Prostate gland (tissue), 2 donors: ENCODE results near the gene ESR1. TPM values are rescaled to one million over a fixed set of nuclear protein-coding genes. Genes with fewer than 3 reads are reported as not detected.

Source experiments
- DNase-seq: peaks from one replicate; pipeline ENCODE4 v3.0.0-alpha.2; 2019; ENCODE audit warnings: low spot score
- H3K27ac ChIP-seq, 2 donors: fragments of 200-600 bp; sonication (generic); 2 replicates each; pipeline ENCODE4 v1.5.1; 2017 to 2019
- H3K27me3 ChIP-seq: fragments of 200-600 bp; sonication (generic); replicated peaks from 2 replicates; pipeline ENCODE4 v1.5.1; 2019; ENCODE audit not compliant: insufficient read depth
- H3K36me3 ChIP-seq, 2 donors: fragments of 200-600 bp; sonication (generic); 1 replicate in 1 of 2; 2 replicates in 1 of 2; pipeline versions ENCODE4 v1.5.1 to v1.8.1; 2017 to 2019
- H3K4me1 ChIP-seq: fragments of 200-600 bp; sonication (generic); replicated peaks from 2 replicates; pipeline ENCODE4 v1.5.1; 2019
- H3K4me3 ChIP-seq, 2 donors: fragments of 200-600 bp; sonication (generic); 2 replicates each; pipeline ENCODE4 v1.5.1; 2017 to 2019
- H3K9me3 ChIP-seq: fragments of 200-600 bp; sonication (generic); 2 replicates; pipeline ENCODE4 v1.5.1; 2017
- POLR2A ChIP-seq: fragments of 450-650 bp; IDR thresholded peaks from one replicate; pipeline ENCODE4 v1.6.1; 2016; ENCODE audit warnings: antibody characterized with exemption, mild to moderate bottlenecking
- POLR2AphosphoS5 ChIP-seq: sonication (generic); formaldehyde crosslinking; IDR thresholded peaks from one replicate; pipeline ENCODE4 v1.6.1; 2017; ENCODE audit warnings: antibody characterized with exemption
- WGBS: methylation state at CpG from one replicate; pipeline ENCODE4 v1.1.5; 2018; 5-methylcytosine and 5-hydroxymethylcytosine counted together
- intact Hi-C: fragments of 100-400 bp; cut with DNase I; formaldehyde crosslinking; loops from one replicate; pipeline ENCODE4 v1.14.2; 2022
- total RNA-seq, 2 donors: library from RNA; depleted of rRNA; stranded (reverse); fragments of >200 nt; gene quantifications; one replicate each; pipeline ENCODE4 v1.1.0, GENCODE V29; 2016
- TF ChIP-seq, protein P1 (sequence below), 4 experiments: fragments of 200-600 bp in 2 of 4; fragments of 450-650 bp in 2 of 4; sonication (generic) in 2 of 4; IDR thresholded peaks; 1 replicate in 3 of 4; 2 replicates in 1 of 4; pipeline ENCODE4 v1.5.1; 2016 to 2019; ENCODE audit warnings: antibody characterized with exemption in 4 of 4, mild to moderate bottlenecking in 2 of 4, moderate library complexity in 2 of 4

ESR1 gene
- total RNA-seq, 2 donors from 2014 or later, result 2.3 to 5.6 TPM

- TF ChIP-seq POLR2A (no peak), POLR2AphosphoS5 (no peak)
- TF ChIP-seq, protein P1, sequence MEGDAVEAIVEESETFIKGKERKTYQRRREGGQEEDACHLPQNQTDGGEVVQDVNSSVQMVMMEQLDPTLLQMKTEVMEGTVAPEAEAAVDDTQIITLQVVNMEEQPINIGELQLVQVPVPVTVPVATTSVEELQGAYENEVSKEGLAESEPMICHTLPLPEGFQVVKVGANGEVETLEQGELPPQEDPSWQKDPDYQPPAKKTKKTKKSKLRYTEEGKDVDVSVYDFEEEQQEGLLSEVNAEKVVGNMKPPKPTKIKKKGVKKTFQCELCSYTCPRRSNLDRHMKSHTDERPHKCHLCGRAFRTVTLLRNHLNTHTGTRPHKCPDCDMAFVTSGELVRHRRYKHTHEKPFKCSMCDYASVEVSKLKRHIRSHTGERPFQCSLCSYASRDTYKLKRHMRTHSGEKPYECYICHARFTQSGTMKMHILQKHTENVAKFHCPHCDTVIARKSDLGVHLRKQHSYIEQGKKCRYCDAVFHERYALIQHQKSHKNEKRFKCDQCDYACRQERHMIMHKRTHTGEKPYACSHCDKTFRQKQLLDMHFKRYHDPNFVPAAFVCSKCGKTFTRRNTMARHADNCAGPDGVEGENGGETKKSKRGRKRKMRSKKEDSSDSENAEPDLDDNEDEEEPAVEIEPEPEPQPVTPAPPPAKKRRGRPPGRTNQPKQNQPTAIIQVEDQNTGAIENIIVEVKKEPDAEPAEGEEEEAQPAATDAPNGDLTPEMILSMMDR (IDR thresholded peaks at IDR 0.05), result no peak
- Histone ChIP-seq H3K27ac (no peak overlapping the region), H3K4me3 (no peak overlapping the region), H3K27me3 (no peaks in the 10 kb centered on the region), H3K9me3 (no peaks in the 10 kb centered on the region), H3K36me3 (peaks cover 0 to 3% of the 10 kb centered on the region in 2 donors), H3K4me1 (no peaks in the 10 kb centered on the region)
- no peak for DNase-seq
- intact Hi-C loops, result no loop called here
- 93% methylated on average over 17 of the region's 17 CpGs for WGBS
Measured at GRCh38 chr6:152154559-152155356, 347.3 kb downstream of the ESR1 start.

DNA sequence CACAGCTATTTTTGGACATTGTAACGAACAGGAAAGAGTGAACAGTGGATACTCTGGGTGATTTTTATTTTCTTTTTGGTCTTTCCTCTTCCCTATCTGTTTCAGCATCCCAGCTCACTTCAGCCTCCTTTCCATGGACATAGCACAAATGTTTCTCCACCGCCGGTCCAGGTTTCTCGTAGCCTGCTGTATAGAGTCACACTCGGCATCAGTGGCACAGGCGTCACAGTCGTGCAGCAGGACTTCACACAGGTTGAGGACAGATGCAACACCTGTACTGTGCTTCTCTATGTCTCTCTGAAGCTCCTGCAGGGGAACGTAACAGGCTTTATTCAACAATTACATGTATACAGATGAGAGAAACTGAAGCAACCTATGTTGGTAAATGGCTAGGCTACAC is 348.3 kb downstream of the ESR1 start:
- no peaks in the 10 kb centered on the region for H3K27me3 ChIP-seq
- no peak overlapping the region for H3K4me3 ChIP-seq
- WGBS, result 87% methylated on average over 8 of the region's 8 CpGs
- no peak for DNase-seq
- no peak overlapping the region for H3K27ac ChIP-seq
- intact Hi-C loops, result no loop called here
- no peaks in the 10 kb centered on the region for H3K9me3 ChIP-seq
- peaks cover 0 to 3% of the 10 kb centered on the region in 2 donors for H3K36me3 ChIP-seq
- TF ChIP-seq POLR2A, result no peak
- H3K4me1 ChIP-seq, result no peaks in the 10 kb centered on the region

DNA sequence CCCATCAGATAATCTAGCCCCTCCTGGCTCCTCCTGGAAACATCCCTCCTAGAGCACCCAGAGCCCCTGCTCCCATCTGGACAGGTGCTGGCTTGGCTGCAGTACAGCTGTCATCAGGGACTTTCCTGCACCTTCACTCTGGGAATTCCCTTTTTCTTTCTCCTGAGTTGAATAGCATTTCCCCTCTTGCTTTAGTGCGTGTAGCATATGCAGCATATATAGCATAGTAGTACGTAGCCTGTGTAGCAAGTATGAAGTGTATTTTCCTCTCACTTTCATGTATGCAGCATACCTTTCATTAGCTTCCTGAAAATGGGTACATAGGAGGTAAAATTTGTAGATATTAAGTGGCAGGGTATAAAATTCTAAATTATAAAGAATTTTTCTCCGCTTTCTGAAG is 352.9 kb downstream of the ESR1 start:
- intact Hi-C loops, result no loop called here
- Histone ChIP-seq H3K9me3 (no peaks in the 10 kb centered on the region), H3K27ac (no peak overlapping the region), H3K27me3 (no peaks in the 10 kb centered on the region), H3K4me1 (no peaks in the 10 kb centered on the region), H3K36me3 (peaks cover 0 to 3% of the 10 kb centered on the region in 2 donors), H3K4me3 (no peak overlapping the region)
- 83% methylated on average over 3 of the region's 3 CpGs for WGBS
- DNase-seq, result no peak
- TF ChIP-seq POLR2AphosphoS5, result no peak

GRCh38 chr6:152161501-152161900 is 354.0 kb downstream of the ESR1 start:
- intact Hi-C loops, result no loop called here
- no peak for DNase-seq
- TF ChIP-seq POLR2AphosphoS5, result no peak
- no peak for TF ChIP-seq POLR2A
- TF ChIP-seq, protein P1 (IDR thresholded peaks at IDR 0.05), result no peak
- no peaks in the 10 kb centered on the region for H3K27me3 ChIP-seq
- no peak overlapping the region for H3K27ac ChIP-seq
- H3K9me3 ChIP-seq, result no peaks in the 10 kb centered on the region
- no peak overlapping the region for H3K4me3 ChIP-seq
- no peaks in the 10 kb centered on the region for H3K36me3 ChIP-seq
- H3K4me1 ChIP-seq, result no peaks in the 10 kb centered on the region

- 86% methylated on average over 5 of the region's 5 CpGs for WGBS
- H3K27me3 ChIP-seq, result no peaks in the 10 kb centered on the region
- intact Hi-C loops, result no loop called here
- DNase-seq, result no peak
- no peaks in the 10 kb centered on the region for H3K9me3 ChIP-seq
- H3K4me3 ChIP-seq, result no peak overlapping the region
- TF ChIP-seq, protein P1 (IDR thresholded peaks at IDR 0.05), result no peak
- TF ChIP-seq POLR2AphosphoS5 (no peak), POLR2A (no peak)
- H3K36me3 ChIP-seq, result no peaks in the 10 kb centered on the region
- no peaks in the 10 kb centered on the region for H3K4me1 ChIP-seq
- no peak overlapping the region for H3K27ac ChIP-seq
Measured at GRCh38 chr6:152164957-152165356, 357.5 kb downstream of the ESR1 start.

DNA sequence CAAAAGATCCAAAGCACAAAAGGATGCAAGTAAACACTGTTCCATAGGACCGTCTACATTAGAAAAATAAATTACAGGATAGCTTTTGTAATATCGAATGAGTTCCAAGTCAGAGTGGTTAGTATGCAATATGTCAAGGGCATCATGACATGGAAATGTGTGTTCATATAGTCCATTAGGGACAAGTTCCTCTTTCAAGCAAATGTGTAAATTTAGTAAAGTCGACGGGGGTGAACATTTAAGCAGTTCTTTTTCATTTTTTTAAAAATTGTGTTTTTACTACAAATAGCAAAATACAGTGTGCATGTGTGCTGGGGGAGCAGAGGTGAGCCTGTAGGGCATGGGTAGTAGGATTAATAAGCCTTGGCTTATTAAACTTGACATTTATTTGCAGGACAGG is 359.0 kb downstream of the ESR1 start:
- TF ChIP-seq, protein P1 (IDR thresholded peaks at IDR 0.05), result no peak
- TF ChIP-seq POLR2A, result no peak
- no peak for TF ChIP-seq POLR2AphosphoS5
- no peaks in the 10 kb centered on the region for H3K9me3 ChIP-seq
- no peaks in the 10 kb centered on the region for H3K4me1 ChIP-seq
- no peak overlapping the region for H3K27ac ChIP-seq
- H3K36me3 ChIP-seq, result no peaks in the 10 kb centered on the region
- DNase-seq, result no peak
- WGBS, result 86% methylated on average over 4 of the region's 4 CpGs
- intact Hi-C loops, result no loop called here
- no peaks in the 10 kb centered on the region for H3K27me3 ChIP-seq
- no peak overlapping the region for H3K4me3 ChIP-seq
